IMR-90 (cell line): ENCODE data around the gene PCDHB11. TPM values are rescaled to one million over a fixed set of nuclear protein-coding genes. Genes with fewer than 3 reads are reported as not detected.
"Not testable (repeated sequence)": the region's sequence is repeated elsewhere in the genome, so short reads cannot be mapped to it uniquely, and the experiment has no call there.

Experiments used
- ATAC-seq: fragments of 200-7000 bp; cut with Tn5 transposase; 2 replicates; pipeline ENCODE4 v1.9.1; 2020; ENCODE audit warnings: low read depth, mild to moderate bottlenecking, moderate library complexity
- BruUV-seq: library from RNA; stranded (reverse); fragments of 400-500 nt; replicated peaks from 2 replicates; lab custom pipeline; 2021; lab: Mats Ljungman, UMichigan
- CTCF ChIA-PET: fragments of 300-600 bp; formaldehyde crosslinking; extraction: SDS; loops from one replicate; lab custom pipeline; 2021; ENCODE audit warnings: antibody characterized with exemption; lab: Yijun Ruan, JAX
- POLR2A ChIA-PET: fragments of 300-600 bp; sonication (Branson Sonifier 250); formaldehyde crosslinking; loops from one replicate; lab custom pipeline; 2022; ENCODE audit warnings: antibody characterized with exemption; ENCODE audit not compliant: unreplicated experiment; lab: Charles Lee
- DNase-seq: peaks from one replicate; pipeline ENCODE4 v3.0.0; 2013
- H2AFZ ChIP-seq: replicated peaks from 2 replicates; pipeline ENCODE3; 2013; ENCODE audit warnings: low read length, mild to moderate bottlenecking; ENCODE audit not compliant: poor library complexity
- H2AK5ac ChIP-seq: 2 replicates; pipeline ENCODE4 v1.6.1; 2013; ENCODE audit warnings: low read depth, low read length, inconsistent platforms
- H2AK9ac ChIP-seq: replicated peaks from 2 replicates; pipeline ENCODE3; 2013; ENCODE audit warnings: mild to moderate bottlenecking, low read depth, low read length, moderate library complexity; ENCODE audit not compliant: poor library complexity
- H2BK120ac ChIP-seq: 2 replicates; pipeline ENCODE4 v1.6.1; 2013; ENCODE audit warnings: low read depth, low read length, inconsistent platforms
- H2BK15ac ChIP-seq: 3 replicates; pipeline ENCODE4 v1.6.1; 2013; ENCODE audit warnings: low read depth, low read length, inconsistent platforms
- H2BK20ac ChIP-seq: 2 replicates; pipeline ENCODE4 v1.6.1; 2013; ENCODE audit warnings: low read depth, mild to moderate bottlenecking, inconsistent platforms, low read length, moderate library complexity
- H2BK5ac ChIP-seq: 2 replicates; pipeline ENCODE4 v1.6.1; 2013; ENCODE audit warnings: mild to moderate bottlenecking, low read depth, low read length, inconsistent platforms; ENCODE audit not compliant: poor library complexity, severe bottlenecking
- H3K14ac ChIP-seq: replicated peaks from 2 replicates; pipeline ENCODE4 v1.6.1; 2013; ENCODE audit warnings: low read depth, low read length, inconsistent platforms
- H3K18ac ChIP-seq: 2 replicates; pipeline ENCODE4 v1.6.1; 2013; ENCODE audit warnings: low read depth, low read length, control low read depth
- H3K23ac ChIP-seq: 2 replicates; pipeline ENCODE4 v1.6.1; 2013; ENCODE audit warnings: low read depth, low read length, inconsistent platforms
- H3K27ac ChIP-seq: 2 replicates; pipeline ENCODE4 v1.5.1; 2013; ENCODE audit warnings: mild to moderate bottlenecking, control low read depth, low read length; ENCODE audit not compliant: insufficient read depth
- H3K27me3 ChIP-seq: 2 replicates; pipeline ENCODE4 v1.6.1; 2013; ENCODE audit warnings: low read length; ENCODE audit not compliant: control insufficient read depth, insufficient read depth
- H3K36me3 ChIP-seq: 2 replicates; pipeline ENCODE4 v1.6.1; 2013; ENCODE audit warnings: low read length, mixed read lengths; ENCODE audit not compliant: control insufficient read depth, insufficient read depth
- H3K4ac ChIP-seq: 2 replicates; pipeline ENCODE4 v1.6.1; 2013; ENCODE audit warnings: low read depth, low read length, inconsistent platforms
- H3K4me1 ChIP-seq: 2 replicates; pipeline ENCODE4 v1.6.1; 2013; ENCODE audit warnings: low read length, mixed read lengths; ENCODE audit not compliant: control insufficient read depth, insufficient read depth
- H3K4me2 ChIP-seq: 2 replicates; pipeline ENCODE4 v1.6.1; 2013; ENCODE audit warnings: low read depth, mild to moderate bottlenecking, control low read depth, low read length, moderate library complexity
- H3K4me3 ChIP-seq: 2 replicates; pipeline ENCODE4 v1.5.1; 2013; ENCODE audit warnings: low read depth, mild to moderate bottlenecking, control low read depth, low read length, moderate library complexity; ENCODE audit not compliant: insufficient read depth
- H3K56ac ChIP-seq: 2 replicates; pipeline ENCODE4 v1.6.1; 2013; ENCODE audit warnings: low read length, inconsistent platforms; ENCODE audit not compliant: insufficient read depth; ENCODE audit errors: extremely low read depth
- H3K79me1 ChIP-seq, 2 experiments: 2 replicates each; pipeline ENCODE4 v1.6.1; 2013; ENCODE audit warnings: low read length in 2 of 2, inconsistent platforms in 1 of 2, low read depth in 1 of 2
- H3K9ac ChIP-seq: 2 replicates; pipeline ENCODE4 v1.6.1; 2013; ENCODE audit warnings: low read depth, low read length, control low read depth
- H3K9me1 ChIP-seq: 2 replicates; pipeline ENCODE4 v1.6.1; 2013; ENCODE audit warnings: low read length, inconsistent platforms; ENCODE audit not compliant: insufficient read depth
- H3K9me3 ChIP-seq: 2 replicates; pipeline ENCODE4 v1.6.1; 2013; ENCODE audit warnings: low read length; ENCODE audit not compliant: control insufficient read depth, insufficient read depth
- H4K20me1 ChIP-seq: 2 replicates; pipeline ENCODE4 v1.6.1; 2013; ENCODE audit warnings: low read length, inconsistent platforms; ENCODE audit not compliant: insufficient read depth
- H4K5ac ChIP-seq: 2 replicates; pipeline ENCODE4 v1.6.1; 2013; ENCODE audit warnings: mild to moderate bottlenecking, low read depth, low read length, control low read depth
- H4K8ac ChIP-seq, 2 experiments: 2 replicates each; pipeline ENCODE4 v1.6.1; 2013; ENCODE audit warnings: low read depth in 2 of 2, low read length in 2 of 2, control low read depth in 1 of 2, inconsistent platforms in 1 of 2
- H4K91ac ChIP-seq: 2 replicates; pipeline ENCODE4 v1.6.1; 2013; ENCODE audit warnings: low read depth, low read length, inconsistent platforms; ENCODE audit not compliant: insufficient read depth
- WGBS, 2 experiments: methylation state at CpG; one replicate each; pipeline versions ENCODE4 v1.1.5 to v1.1.7; 2013; ENCODE audit warnings: missing lambda C conversion rate in 2 of 2; ENCODE audit not compliant: insufficient read length in 1 of 2; ENCODE audit errors: extremely low coverage in 2 of 2; 5-methylcytosine and 5-hydroxymethylcytosine counted together
- dilution Hi-C: fragments of 300-500 bp; cut with HindIII; formaldehyde crosslinking; loops from one replicate; pipeline ENCODE4 v1.14.3; 2018; ENCODE audit warnings: low sequenced_read_pairs; ENCODE audit not compliant: unreplicated experiment
- in situ Hi-C: fragments of 300-500 bp; cut with MboI; formaldehyde crosslinking; loops from 3 replicates; pipeline ENCODE4 v1.14.3; 2019; ENCODE audit warnings: low sequenced_read_pairs, inconsistent platforms, mixed read lengths
- intact Hi-C: fragments of 100-400 bp; cut with micrococcal nuclease; formaldehyde crosslinking; loops from 2 replicates; pipeline ENCODE4 v1.10.0; 2022
- polyA plus RNA-seq, 3 experiments: library from polyadenylated mRNA; depleted of rRNA; stranded (reverse); fragments of >200 nt; gene quantifications; 2 replicates each; pipeline ENCODE4 v1.2.3, GENCODE V29; 2012; ENCODE audit warnings: low replicate concordance in 1 of 3
- total RNA-seq: library from RNA; depleted of rRNA; stranded (reverse); fragments of >200 nt; gene quantifications from 2 replicates; pipeline ENCODE4 v1.2.3, GENCODE V29; 2012

PCDHB11 gene
- total and polyA plus RNA-seq, 2 of the 4 experiments (the other 2 are of a cell fraction): under 0.01 to 0.05 TPM

DNA sequence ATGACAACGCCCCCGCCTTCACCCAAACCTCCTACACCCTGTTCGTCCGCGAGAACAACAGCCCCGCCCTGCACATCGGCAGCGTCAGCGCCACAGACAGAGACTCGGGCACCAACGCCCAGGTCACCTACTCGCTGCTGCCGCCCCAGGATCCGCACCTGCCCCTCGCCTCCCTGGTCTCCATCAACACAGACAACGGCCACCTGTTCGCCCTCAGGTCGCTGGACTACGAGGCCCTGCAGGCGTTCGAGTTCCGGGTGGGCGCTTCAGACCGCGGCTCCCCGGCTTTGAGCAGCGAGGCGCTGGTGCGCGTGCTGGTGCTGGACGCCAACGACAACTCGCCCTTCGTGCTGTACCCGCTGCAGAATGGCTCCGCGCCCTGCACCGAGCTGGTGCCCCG lies 20.1 kb upstream of the PCDHB11 start:
- not testable (repeated sequence) for DNase-seq

GRCh38 chr5:141179876-141180275 lies 19.6 kb upstream of the PCDHB11 start:
- H3K18ac ChIP-seq, H4K20me1 ChIP-seq, H3K36me3 ChIP-seq, H3K27ac ChIP-seq, CTCF ChIA-PET, DNase-seq, H2AK9ac ChIP-seq, H3K4me2 ChIP-seq, POLR2A ChIA-PET, H2BK120ac ChIP-seq, H3K56ac ChIP-seq, H4K91ac ChIP-seq, ATAC-seq, in situ Hi-C loops, H3K4me3 ChIP-seq, BruUV-seq, H3K27me3 ChIP-seq, H2AK5ac ChIP-seq, H4K5ac ChIP-seq, H2BK20ac ChIP-seq, H2BK5ac ChIP-seq, H3K9ac ChIP-seq, H4K8ac ChIP-seq, H2AFZ ChIP-seq, H3K4ac ChIP-seq, intact Hi-C loops, dilution Hi-C loops, H3K79me1 ChIP-seq, H2BK15ac ChIP-seq, H3K4me1 ChIP-seq, H3K23ac ChIP-seq, H3K14ac ChIP-seq, H3K9me1 ChIP-seq: not testable (repeated sequence)
- no CpG with 5 or more reads among the region's 32 CpGs for WGBS, 2 experiments
- H3K9me3 ChIP-seq: peaks cover 23% of the 10 kb centered on the region; the same call in 1 of the 2 replicates

More for the DNA sequence above, 20.1 kb upstream of the PCDHB11 start:
- H2AK9ac ChIP-seq, H4K91ac ChIP-seq, intact Hi-C loops, H3K23ac ChIP-seq, H3K18ac ChIP-seq, H2BK120ac ChIP-seq, H3K9ac ChIP-seq, H2AK5ac ChIP-seq, H2BK5ac ChIP-seq, H2BK15ac ChIP-seq, ATAC-seq, H3K4ac ChIP-seq, H3K27ac ChIP-seq, H3K9me1 ChIP-seq, CTCF ChIA-PET, H2BK20ac ChIP-seq, H3K4me1 ChIP-seq, BruUV-seq, H3K79me1 ChIP-seq, POLR2A ChIA-PET, H3K56ac ChIP-seq, H3K27me3 ChIP-seq, dilution Hi-C loops, H3K4me2 ChIP-seq, H2AFZ ChIP-seq, H4K5ac ChIP-seq, H3K36me3 ChIP-seq, H3K14ac ChIP-seq, H4K20me1 ChIP-seq, H3K4me3 ChIP-seq, H4K8ac ChIP-seq, in situ Hi-C loops: not testable (repeated sequence)
- 40% methylated on average over 1 of the region's 39 CpGs; no CpG with 5 or more reads in 1 of the 2 experiments for WGBS, 2 experiments
- peaks cover 20% of the 10 kb centered on the region; the same call in 1 of the 2 replicates for H3K9me3 ChIP-seq
